HG03103 (cell line): ENCODE measurements around the gene MALAT1.

Experiments
- ATAC-seq: cut with Tn5 transposase; IDR thresholded peaks from one replicate; pipeline ENCODE4 v1.9.1; 2021; ENCODE audit warnings: low read depth; ENCODE audit not compliant: unreplicated experiment

The MALAT1 gene

GRCh38 chr11:65554057-65554818 lies 55.4 kb downstream of the MALAT1 start:
- no peak for ATAC-seq

- no peak for ATAC-seq
These were observed 56.1 kb downstream of the MALAT1 start for GRCh38 chr11:65554842-65555430.

GRCh38 chr11:65555693-65556231 lies 56.9 kb downstream of the MALAT1 start:
- no peak for ATAC-seq
